H9 (cell line): ENCODE data around the gene PTGFR. TPM values are rescaled to one million over a fixed set of nuclear protein-coding genes. Genes with fewer than 3 reads are reported as not detected.

ENCODE experiments used
- DNase-seq: peaks from one replicate; pipeline ENCODE4 v3.0.0-alpha.2; 2017
- H2AFZ ChIP-seq: one replicate; pipeline ENCODE4 v1.6.1; 2013; ENCODE audit warnings: mild to moderate bottlenecking, low read length, control low read depth, moderate library complexity
- H2AK5ac ChIP-seq: 2 replicates; pipeline ENCODE4 v1.6.1; 2013; ENCODE audit warnings: low read length, control low read depth, mixed read lengths; ENCODE audit not compliant: insufficient read length
- H2BK120ac ChIP-seq: one replicate; pipeline ENCODE4 v1.6.1; 2013; ENCODE audit warnings: low read depth, mild to moderate bottlenecking, low read length, control low read depth, inconsistent platforms; ENCODE audit not compliant: poor library complexity, severe bottlenecking
- H2BK12ac ChIP-seq: 2 replicates; pipeline ENCODE4 v1.6.1; 2013; ENCODE audit warnings: low read length, control low read depth, mixed read lengths, low read depth; ENCODE audit not compliant: insufficient read length
- H2BK15ac ChIP-seq: 2 replicates; pipeline ENCODE4 v1.6.1; 2013; ENCODE audit warnings: low read depth, low read length, control low read depth
- H2BK20ac ChIP-seq: one replicate; pipeline ENCODE4 v1.6.1; 2013; ENCODE audit warnings: low read depth, mild to moderate bottlenecking, low read length, control low read depth, inconsistent platforms; ENCODE audit not compliant: poor library complexity, severe bottlenecking
- H2BK5ac ChIP-seq: 2 replicates; pipeline ENCODE4 v1.6.1; 2013; ENCODE audit warnings: low read length, control low read depth, mixed read lengths; ENCODE audit not compliant: insufficient read length
- H3K14ac ChIP-seq: 2 replicates; pipeline ENCODE4 v1.6.1; 2013; ENCODE audit warnings: low read length, control low read depth; ENCODE audit not compliant: insufficient read depth
- H3K18ac ChIP-seq: 2 replicates; pipeline ENCODE4 v1.6.1; 2013; ENCODE audit warnings: low read depth, mild to moderate bottlenecking, mixed read lengths, low read length, control low read depth; ENCODE audit not compliant: insufficient read length
- H3K23ac ChIP-seq: 2 replicates; pipeline ENCODE4 v1.6.1; 2013; ENCODE audit warnings: low read length, control low read depth, mixed read lengths, low read depth; ENCODE audit not compliant: insufficient read length
- H3K23me2 ChIP-seq: 2 replicates; pipeline ENCODE4 v1.6.1; 2013; ENCODE audit warnings: low read depth, mild to moderate bottlenecking, mixed read lengths, low read length, control low read depth; ENCODE audit not compliant: insufficient read length, poor library complexity, severe bottlenecking
- H3K27ac ChIP-seq: 2 replicates; pipeline ENCODE4 v1.5.1; 2013; ENCODE audit warnings: low read length, control low read depth, mixed read lengths, low read depth; ENCODE audit not compliant: insufficient read length
- H3K27me3 ChIP-seq: 2 replicates; pipeline ENCODE4 v1.6.1; 2013; ENCODE audit warnings: low read length, control low read depth, inconsistent platforms; ENCODE audit not compliant: insufficient read depth
- H3K4ac ChIP-seq: 2 replicates; pipeline ENCODE4 v1.6.1; 2013; ENCODE audit warnings: low read depth, mild to moderate bottlenecking, control low read depth, inconsistent platforms, low read length, moderate library complexity
- H3K4me1 ChIP-seq: 2 replicates; pipeline ENCODE4 v1.6.1; 2013; ENCODE audit warnings: low read length, control low read depth, inconsistent platforms; ENCODE audit not compliant: insufficient read depth
- H3K4me2 ChIP-seq: 2 replicates; pipeline ENCODE4 v1.6.1; 2013; ENCODE audit warnings: low read length, control low read depth, mixed read lengths; ENCODE audit not compliant: insufficient read length, insufficient read depth
- H3K56ac ChIP-seq: 2 replicates; pipeline ENCODE4 v1.6.1; 2013; ENCODE audit warnings: low read depth, mild to moderate bottlenecking, mixed read lengths, low read length, control low read depth; ENCODE audit not compliant: insufficient read length
- H3K79me1 ChIP-seq: 2 replicates; pipeline ENCODE4 v1.6.1; 2013; ENCODE audit warnings: low read depth, mild to moderate bottlenecking, moderate library complexity, low read length, control low read depth, inconsistent platforms; ENCODE audit not compliant: insufficient read depth, poor library complexity, severe bottlenecking
- H3K79me2 ChIP-seq: 2 replicates; pipeline ENCODE4 v1.6.1; 2013; ENCODE audit warnings: low read length, control low read depth, inconsistent platforms; ENCODE audit not compliant: insufficient read depth
- H3K9ac ChIP-seq: 2 replicates; pipeline ENCODE4 v1.6.1; 2013; ENCODE audit warnings: low read length, control low read depth, mixed read lengths; ENCODE audit not compliant: insufficient read length; ENCODE audit errors: extremely low read depth
- H3K9me3 ChIP-seq: one replicate; pipeline ENCODE4 v1.6.1; 2013; ENCODE audit warnings: low read depth, low read length, inconsistent platforms; ENCODE audit not compliant: control insufficient read depth
- H3T11ph ChIP-seq: one replicate; pipeline ENCODE4 v1.6.1; 2013; ENCODE audit warnings: mild to moderate bottlenecking, low read length, control low read depth, inconsistent platforms
- H4K20me1 ChIP-seq: one replicate; pipeline ENCODE4 v1.6.1; 2013; ENCODE audit not compliant: control insufficient read depth, insufficient read length, insufficient read depth
- H4K5ac ChIP-seq: 2 replicates; pipeline ENCODE4 v1.6.1; 2013; ENCODE audit warnings: low read depth, mild to moderate bottlenecking, mixed read lengths, low read length, control low read depth; ENCODE audit not compliant: insufficient read length
- H4K8ac ChIP-seq: replicated peaks from 2 replicates; pipeline ENCODE4 v1.6.1; 2013; ENCODE audit warnings: low read length, control low read depth, mixed read lengths, low read depth; ENCODE audit not compliant: insufficient read length
- H4K91ac ChIP-seq: 2 replicates; pipeline ENCODE4 v1.6.1; 2013; ENCODE audit warnings: low read depth, mild to moderate bottlenecking, moderate library complexity, mixed read lengths, low read length, control low read depth; ENCODE audit not compliant: insufficient read length
- H3K27ac Mint-ChIP-seq, 3 experiments: 2 replicates in 2 of 3; 3 replicates in 1 of 3; pipeline ENCODE4 v1.8.0; 2020 to 2021; ENCODE audit warnings: mixed read lengths in 3 of 3, mild to moderate bottlenecking in 1 of 3, moderate library complexity in 1 of 3
- H3K27me3 Mint-ChIP-seq: 2 replicates; pipeline ENCODE4 v1.8.0; 2021; ENCODE audit warnings: low read depth, mild to moderate bottlenecking, moderate library complexity, mixed read lengths
- H3K36me3 Mint-ChIP-seq, 3 experiments: 2 replicates in 2 of 3; 3 replicates in 1 of 3; pipeline ENCODE4 v1.8.0; 2020 to 2021; ENCODE audit warnings: low read depth in 3 of 3, mixed read lengths in 3 of 3; ENCODE audit not compliant: insufficient read depth in 1 of 3
- H3K4me1 Mint-ChIP-seq, 2 experiments: 2 replicates each; pipeline ENCODE4 v1.8.0; 2020; ENCODE audit warnings: mixed read lengths in 2 of 2
- H3K4me3 Mint-ChIP-seq, 2 experiments: 2 replicates in 1 of 2; 3 replicates in 1 of 2; pipeline ENCODE4 v1.8.0; 2020 to 2021; ENCODE audit warnings: mild to moderate bottlenecking in 2 of 2, mixed read lengths in 2 of 2, moderate library complexity in 1 of 2
- H3K9me3 Mint-ChIP-seq, 2 experiments: 2 replicates in 1 of 2; 3 replicates in 1 of 2; pipeline ENCODE4 v1.8.0; 2020; ENCODE audit warnings: mild to moderate bottlenecking in 2 of 2, mixed read lengths in 2 of 2, moderate library complexity in 1 of 2
- CTCF ChIP-seq: fragments of 200-600 bp; sonication (generic); conservative IDR thresholded peaks from 3 replicates; pipeline ENCODE4 v1.8.0; 2021; ENCODE audit warnings: antibody characterized with exemption, mild to moderate bottlenecking
- WGBS: extraction: QIAGEN DNeasy Blood & Tissue Kit; methylation state at CpG from one replicate; pipeline ENCODE4 v1.1.7; 2013; ENCODE audit warnings: missing lambda C conversion rate, low lambda C conversion rate, mixed read lengths; ENCODE audit not compliant: insufficient read length; ENCODE audit errors: extremely low coverage; 5-methylcytosine and 5-hydroxymethylcytosine counted together
- total RNA-seq: library from RNA; stranded (reverse); gene quantifications from 2 replicates; pipeline ENCODE4 v1.2.1, GENCODE V29; 2021

The PTGFR gene
- total RNA-seq, 1 experiment from 2014 or later = not detected

- H3K56ac ChIP-seq = no peak overlapping the region
- no peaks in the 10 kb centered on the region for H3K27me3 ChIP-seq
- H3K4me3 Mint-ChIP-seq = no peak overlapping the region
- no peak overlapping the region for H2BK20ac ChIP-seq
- H3K79me1 ChIP-seq = no peaks in the 10 kb centered on the region
- no peak overlapping the region for H2BK15ac ChIP-seq
- no peaks in the 10 kb centered on the region for H3K36me3 Mint-ChIP-seq
- no peaks in the 10 kb centered on the region for H4K20me1 ChIP-seq
- H3K4me2 ChIP-seq = no peak overlapping the region
- H3K18ac ChIP-seq = no peak overlapping the region
- no peaks in the 10 kb centered on the region for H3K4me1 Mint-ChIP-seq
- no peaks in the 10 kb centered on the region for H3K9me3 Mint-ChIP-seq
- no peak overlapping the region for H2BK12ac ChIP-seq
- H3K79me2 ChIP-seq = no peaks in the 10 kb centered on the region
- H3K4ac ChIP-seq = no peak overlapping the region
- no peak overlapping the region for H3K27ac ChIP-seq
- H2BK5ac ChIP-seq = no peak overlapping the region
- H3K9ac ChIP-seq = no peak overlapping the region
- no peak for TF ChIP-seq CTCF
- H2AK5ac ChIP-seq = no peak overlapping the region
- H4K91ac ChIP-seq = no peak overlapping the region
- no peak overlapping the region for H2BK120ac ChIP-seq
- H3K14ac ChIP-seq = no peak overlapping the region
- no peaks in the 10 kb centered on the region for H3K9me3 ChIP-seq
- no peak overlapping the region for H3T11ph ChIP-seq
- no peak for DNase-seq
- no peak overlapping the region for H3K23ac ChIP-seq
- H4K8ac ChIP-seq = no peak overlapping the region
- H4K5ac ChIP-seq = no peak overlapping the region
- no CpG with 5 or more reads among the region's 1 CpG for WGBS
- H3K4me1 ChIP-seq = no peaks in the 10 kb centered on the region
- no peaks in the 10 kb centered on the region for H3K23me2 ChIP-seq
- no peak overlapping the region for H3K27ac Mint-ChIP-seq
- no peak overlapping the region for H2AFZ ChIP-seq
- peaks cover 2% of the 10 kb centered on the region; the same call in 1 of the 2 replicates for H3K27me3 Mint-ChIP-seq
These were observed 95.8 kb downstream of the PTGFR start for GRCh38 chr1:78586572-78586971.
